ENCODE data around the gene PARD3.

GRCh38 chr10:34400075-34400474, 415.0 kb downstream of the PARD3 start:
- no peak for TF ChIP-seq PREB (CRISPR knock-in tag; IDR thresholded peaks at IDR 0.05; ENCODE audit: borderline replicate concordance)
- no peak for TF ChIP-seq CTCF (IDR thresholded peaks at IDR 0.05)
- TF ChIP-seq TCF7 (CRISPR knock-in tag; IDR thresholded peaks at IDR 0.05; ENCODE audit: low read depth): no peak
- TF ChIP-seq USF1 (CRISPR knock-in tag; IDR thresholded peaks at IDR 0.05): no peak
- no peak for TF ChIP-seq RELA (CRISPR knock-in tag; IDR thresholded peaks at IDR 0.05; ENCODE audit: borderline replicate concordance)
- TF ChIP-seq ATF3 (CRISPR knock-in tag; conservative IDR thresholded peaks at IDR 0.05): no peak
- no peak for TF ChIP-seq NR2C2 (CRISPR knock-in tag; IDR thresholded peaks at IDR 0.05)
- no peak for TF ChIP-seq IRF1 (CRISPR knock-in tag; IDR thresholded peaks at IDR 0.05)
- TF ChIP-seq E2F1 (CRISPR knock-in tag; IDR thresholded peaks at IDR 0.05): no peak
- TF ChIP-seq ATF1 (CRISPR knock-in tag; IDR thresholded peaks at IDR 0.05): no peak
- no peak for TF ChIP-seq USF2 (CRISPR knock-in tag; IDR thresholded peaks at IDR 0.05)
- no peak for TF ChIP-seq MLX (CRISPR knock-in tag; IDR thresholded peaks at IDR 0.05)
- TF ChIP-seq NFE2L1 (CRISPR knock-in tag; IDR thresholded peaks at IDR 0.05): no peak
- TF ChIP-seq ZNF232 (CRISPR knock-in tag; IDR thresholded peaks at IDR 0.05): no peak
